OCI-LY3 (cell line): ENCODE measurements around the gene UBE2S.

Experiments
- CTCF ChIP-seq: fragments of 200-600, 300-600 bp; sonication (generic); IDR thresholded peaks from 2 replicates; pipeline ENCODE4 v1.5.1; 2014; ENCODE audit warnings: antibody characterized with exemption, low read length, low read depth
- EZH2phosphoT487 ChIP-seq: fragments of 200-600 bp; shearing (Covaris generic); IDR thresholded peaks from 2 replicates; pipeline ENCODE4 v1.6.1; 2018; ENCODE audit warnings: antibody characterized with exemption, mixed run types, low read depth

DNA sequence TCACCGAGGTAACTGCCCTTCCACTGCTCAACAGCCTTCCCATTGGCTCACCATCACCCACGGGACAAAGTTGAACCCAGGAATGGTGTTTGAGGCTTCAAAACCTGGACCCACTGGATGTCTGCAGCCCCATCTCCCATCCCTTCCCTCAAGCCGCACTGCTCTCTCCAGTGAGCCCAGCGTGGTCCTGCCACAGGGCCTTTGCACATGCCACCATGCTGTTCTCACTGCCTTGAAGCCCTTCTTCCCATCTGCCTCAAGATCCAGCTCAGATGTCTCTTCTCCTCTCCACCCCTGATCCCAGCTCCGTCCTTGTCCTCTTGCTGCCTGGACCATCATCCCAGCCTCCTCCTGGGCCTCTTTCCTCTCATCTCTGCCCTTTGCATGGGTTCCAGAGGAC is 31.5 kb upstream of the UBE2S start:
- no peak for TF ChIP-seq CTCF
- TF ChIP-seq EZH2phosphoT487, result no peak
